ENCODE results near the gene TMEM80. TPM values are rescaled to one million over a fixed set of nuclear protein-coding genes. Genes with fewer than 3 reads are reported as not detected.

The TMEM80 gene
- total and polyA plus RNA-seq, 2 of the 8 experiments (the other 6 are each of a cell fraction or from before 2014, with no cell fraction given), result 8.0 to 16.3 TPM

- H4K5ac ChIP-seq (ENCODE audit: insufficient read length, low read depth, low read length), result no peak overlapping the region
- no peak for DNase-seq (ENCODE audit: low read depth in 1 of 2, low spot score in 2 of 2)
- no peak overlapping the region for H3K14ac ChIP-seq (ENCODE audit: insufficient read length)
- peaks cover 0 to 8% (median 8%) of the 10 kb centered on the region in 4 experiments; a peak in 4 of 7 replicates for H3K27me3 ChIP-seq (replicated peaks in 1 of 4; ENCODE audit: control insufficient read depth in 3 of 4, extremely low read depth in 1 of 4, insufficient read depth in 3 of 4, low read length in 3 of 4)
- no peak for FAIRE-seq
- peak overlapping the region; percentile 5; the same call in 1 of the 2 replicates for H2BK5ac ChIP-seq (ENCODE audit: low read depth, low read length)
- no peak overlapping the region for H2AFZ ChIP-seq (ENCODE audit: low read length)
- no peak overlapping the region for H3K56ac ChIP-seq (replicated peaks; ENCODE audit: insufficient read length, low read depth, low read length)
- no peaks in the 10 kb centered on the region for H4K20me1 ChIP-seq (replicated peaks in 1 of 2; ENCODE audit: control insufficient read depth in 1 of 2, insufficient read depth in 2 of 2, low read length in 2 of 2)
- CTCF ChIA-PET (ENCODE audit: partially characterized antibody), result interaction anchor here (0.6 to 15.4 kb wide), 12 partner anchors 8 to 199 kb away, joined by 3 to 395 read pairs (median 3); partner anchors contain the start of genes EPS8L2, TALDO1 and TMEM80
- H3K27ac ChIP-seq (ENCODE audit: low read depth, low read length), result no peak overlapping the region
- H3K4me2 ChIP-seq (ENCODE audit: insufficient read depth in 1 of 2, low read depth in 2 of 2, low read length in 2 of 2), result no peak overlapping the region
- 0 out of 2 replicates have a peak overlapping the region, but pooled peaks have one; percentile 65 for H2AK5ac ChIP-seq (ENCODE audit: low read depth, low read length)
- H4K8ac ChIP-seq (ENCODE audit: extremely low read depth, insufficient read depth, low read length), result 0 out of 2 replicates have a peak overlapping the region, but pooled peaks have one; percentile 1
- H3K23ac ChIP-seq (ENCODE audit: insufficient read length), result no peak overlapping the region
- no peak overlapping the region for H4K91ac ChIP-seq (replicated peaks; ENCODE audit: insufficient read length, low read length)
- no peak overlapping the region for H3K18ac ChIP-seq (ENCODE audit: extremely low read depth, low read length)
- no peak overlapping the region for H2BK20ac ChIP-seq (ENCODE audit: low read length)
- H3K4me1 ChIP-seq (replicated peaks in 1 of 4; ENCODE audit: control insufficient read depth in 3 of 4, insufficient read depth in 4 of 4, low read length in 3 of 4), result peaks cover 0 to 7% (median 5%) of the 10 kb centered on the region in 4 experiments; a peak in 5 of 7 replicates
- no peak overlapping the region for H3K4ac ChIP-seq (replicated peaks; ENCODE audit: insufficient read length, low read depth, low read length)
- WGBS, 2 experiments (ENCODE audit: extremely low coverage in 1 of 2, insufficient coverage in 1 of 2, insufficient read length in 1 of 2, insufficient replicate concordance in 2 of 2, low coverage in 1 of 2, low lambda C conversion rate in 2 of 2, missing lambda C conversion rate in 1 of 2), result 94% methylated on average over 34 of the region's 34 CpGs; no CpG with 5 or more reads in 1 of the 2 experiments
- no peak overlapping the region for H2BK120ac ChIP-seq (replicated peaks; ENCODE audit: low read depth, low read length)
- H3K9me3 ChIP-seq (ENCODE audit: insufficient read depth in 2 of 2, low read depth in 1 of 2, low read length in 1 of 2), result no peaks in the 10 kb centered on the region
- H3K4me3 ChIP-seq (ENCODE audit: extremely low read depth in 1 of 4, insufficient read depth in 2 of 4, low read depth in 3 of 4, low read length in 4 of 4), result no peak overlapping the region
- H3K36me3 ChIP-seq (ENCODE audit: control insufficient read depth in 2 of 4, insufficient read depth in 4 of 4, low read length in 3 of 4), result no peaks in the 10 kb centered on the region
- H3K79me1 ChIP-seq (ENCODE audit: low read depth, low read length), result no peaks in the 10 kb centered on the region
- peak overlapping the region; percentile 10; the same call in 1 of the 2 replicates for H2BK15ac ChIP-seq (ENCODE audit: low read length)
- H2BK12ac ChIP-seq (ENCODE audit: low read depth, low read length), result peak overlapping the region; percentile 39; the same call in 1 of the 2 replicates
- H3K9ac ChIP-seq (replicated peaks in 1 of 4; ENCODE audit: extremely low read depth in 1 of 4, low read depth in 3 of 4, low read length in 3 of 4), result no peak overlapping the region
- peaks cover 2% of the 10 kb centered on the region; the same call in 1 of the 2 replicates for H3K23me2 ChIP-seq (ENCODE audit: low read depth, low read length)
- H3K79me2 ChIP-seq (ENCODE audit: control insufficient read depth in 1 of 2, insufficient read depth in 2 of 2, low read length in 2 of 2), result no peaks in the 10 kb centered on the region
- POLR2A ChIA-PET (ENCODE audit: partially characterized antibody), result interaction anchor here (0.6 to 3.5 kb wide), 7 partner anchors 16 to 107 kb away, joined by 3 to 25 read pairs (median 4); partner anchors contain the start of genes DRD4 and TALDO1
- TF ChIP-seq USF2 (IDR thresholded peaks at IDR 0.05; ENCODE audit: low read length) (no peak), BCL11A (IDR thresholded peaks at IDR 0.05; ENCODE audit: low read depth in 2 of 2, low read length in 2 of 2) (no peak), KDM4A (IDR thresholded peaks at IDR 0.05; ENCODE audit: low read depth, low read length, severe bottlenecking) (no peak), TAF1 (IDR thresholded peaks at IDR 0.05; ENCODE audit: low read depth, low read length) (no peak), CBX5 (IDR thresholded peaks at IDR 0.05; ENCODE audit: low read depth, low read length) (no peak), POU5F1 (IDR thresholded peaks at IDR 0.05; ENCODE audit: low read depth, low read length) (no peak), KDM5A (IDR thresholded peaks at IDR 0.05; ENCODE audit: low read length) (no peak), RBBP5 (IDR thresholded peaks at IDR 0.05; ENCODE audit: borderline replicate concordance, low read depth, low read length) (no peak), SUZ12 (IDR thresholded peaks at IDR 0.05; ENCODE audit: low read length) (no peak), JUN (IDR thresholded peaks at IDR 0.05; ENCODE audit: low read depth, low read length) (no peak)
Measured at GRCh38 chr11:719214-720016, 23.8 kb downstream of the TMEM80 start.
